ENCODE results near the gene TTC12.

Gene TTC12, protein sequence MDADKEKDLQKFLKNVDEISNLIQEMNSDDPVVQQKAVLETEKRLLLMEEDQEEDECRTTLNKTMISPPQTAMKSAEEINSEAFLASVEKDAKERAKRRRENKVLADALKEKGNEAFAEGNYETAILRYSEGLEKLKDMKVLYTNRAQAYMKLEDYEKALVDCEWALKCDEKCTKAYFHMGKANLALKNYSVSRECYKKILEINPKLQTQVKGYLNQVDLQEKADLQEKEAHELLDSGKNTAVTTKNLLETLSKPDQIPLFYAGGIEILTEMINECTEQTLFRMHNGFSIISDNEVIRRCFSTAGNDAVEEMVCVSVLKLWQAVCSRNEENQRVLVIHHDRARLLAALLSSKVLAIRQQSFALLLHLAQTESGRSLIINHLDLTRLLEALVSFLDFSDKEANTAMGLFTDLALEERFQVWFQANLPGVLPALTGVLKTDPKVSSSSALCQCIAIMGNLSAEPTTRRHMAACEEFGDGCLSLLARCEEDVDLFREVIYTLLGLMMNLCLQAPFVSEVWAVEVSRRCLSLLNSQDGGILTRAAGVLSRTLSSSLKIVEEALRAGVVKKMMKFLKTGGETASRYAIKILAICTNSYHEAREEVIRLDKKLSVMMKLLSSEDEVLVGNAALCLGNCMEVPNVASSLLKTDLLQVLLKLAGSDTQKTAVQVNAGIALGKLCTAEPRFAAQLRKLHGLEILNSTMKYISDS

DNA sequence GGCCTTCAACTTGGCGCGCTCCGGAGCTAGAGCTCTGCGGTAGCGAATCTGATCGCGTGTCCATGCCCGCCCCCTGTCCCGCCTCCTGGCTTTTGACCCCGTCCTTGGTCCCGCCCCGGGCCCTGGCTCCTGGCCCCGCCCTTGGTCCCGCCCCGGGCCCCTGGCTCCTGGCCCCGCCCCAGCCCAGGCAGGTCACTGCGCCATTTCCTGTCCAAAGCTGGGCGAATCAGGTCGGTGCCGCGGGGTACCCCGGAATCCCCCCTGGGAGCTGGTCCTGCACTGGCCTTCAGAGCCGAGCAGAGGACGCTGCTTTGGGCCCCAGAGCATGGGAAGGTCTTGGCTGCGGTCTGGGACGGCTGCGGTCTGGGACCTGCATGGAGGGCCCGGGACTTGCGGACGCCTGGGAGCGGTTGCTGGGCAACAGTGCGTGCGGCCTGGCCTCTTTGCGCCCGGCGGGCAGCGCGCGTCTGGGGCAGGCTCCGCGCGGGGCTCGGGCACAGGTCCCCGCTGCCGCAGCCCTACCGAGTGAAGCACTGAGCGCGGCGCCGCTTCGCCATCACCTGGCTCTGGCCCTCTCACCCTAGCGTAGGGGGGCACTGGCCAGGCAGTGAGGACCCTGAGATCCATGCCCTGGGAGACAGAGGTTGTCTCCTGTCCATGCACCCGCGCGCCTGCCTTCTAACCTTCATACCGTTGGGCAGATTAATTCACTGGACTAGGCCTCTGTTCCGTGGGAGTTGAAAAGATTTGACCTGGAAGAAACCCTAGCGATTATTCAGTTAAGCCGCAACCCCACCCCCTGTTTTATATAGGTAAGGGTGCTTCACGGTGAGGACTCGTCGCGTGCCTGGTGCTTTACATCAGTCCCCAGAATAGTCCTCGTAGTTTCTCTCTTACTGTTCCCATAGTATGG lies at the start of gene TTC12:
Gene TTC12 (plus strand): TSS at position 195 of the 913 bp plus-strand sequence. CDS start 1,675 bp downstream, outside the sequence.
- peak; percentile 36 for DNase-seq (ENCODE audit: low spot score)

DNA sequence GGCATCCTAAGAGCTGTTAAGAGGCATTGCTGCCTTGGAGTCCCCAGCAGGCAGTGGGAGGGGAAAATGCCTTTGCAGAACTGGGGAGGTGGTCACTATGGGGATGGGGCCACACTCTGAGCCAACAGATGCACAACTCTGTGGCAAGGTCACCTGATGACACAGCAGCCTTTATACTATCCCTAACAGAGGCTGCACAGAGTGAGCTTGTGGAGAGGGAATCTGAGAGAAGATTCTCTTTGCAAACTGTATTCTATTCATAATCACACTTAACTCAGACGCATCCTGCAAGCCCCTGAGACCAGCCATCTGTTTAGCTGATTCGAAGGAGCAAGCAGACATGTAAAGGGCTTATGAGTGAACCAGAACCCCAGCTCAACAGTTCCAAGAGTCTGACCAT lies 49.0 kb upstream of the TTC12 start:
- DNase-seq (ENCODE audit: low spot score): no peak

DNA sequence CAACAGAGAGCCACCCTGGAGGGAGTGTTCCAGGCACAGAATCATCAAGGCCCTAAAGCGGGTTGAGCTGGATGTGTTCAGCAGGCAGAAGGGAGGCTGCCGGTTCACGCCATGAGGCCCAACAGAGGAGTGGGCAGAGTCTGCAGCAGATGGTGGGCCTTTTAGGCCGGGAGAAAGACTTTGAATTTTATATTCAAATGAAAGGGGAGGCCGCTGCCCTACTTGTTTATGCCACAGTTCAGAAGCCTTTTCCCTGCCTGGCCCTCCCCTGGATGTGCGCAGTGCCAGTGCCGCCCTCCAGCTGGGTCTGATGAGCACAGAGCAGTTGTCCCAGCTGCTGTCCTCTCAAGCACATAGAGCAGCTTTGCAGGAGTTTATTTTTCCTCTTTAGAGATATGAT lies 46.9 kb upstream of the TTC12 start:
- DNase-seq (ENCODE audit: low spot score): no peak

DNA sequence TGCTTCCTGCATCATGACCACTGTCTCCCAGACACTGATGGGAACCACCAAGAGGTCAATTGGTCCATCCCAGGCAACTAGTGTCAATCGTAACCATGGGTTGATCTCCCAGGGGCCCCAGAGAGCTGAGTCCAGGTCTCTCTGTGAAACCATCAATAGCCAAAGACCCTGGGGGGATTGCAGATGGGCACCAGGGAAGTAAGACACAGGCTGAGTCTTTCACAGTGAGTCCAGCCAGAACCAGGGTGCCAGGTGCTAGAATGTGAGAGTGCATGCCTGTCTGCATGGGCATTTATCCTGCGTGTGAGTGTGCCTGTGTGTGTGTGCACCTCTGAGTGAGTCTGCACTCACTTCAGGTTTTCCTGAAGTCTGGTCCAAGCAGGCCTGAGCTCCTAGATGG lies 45.3 kb upstream of the TTC12 start:
- DNase-seq (ENCODE audit: low spot score): no peak

DNA sequence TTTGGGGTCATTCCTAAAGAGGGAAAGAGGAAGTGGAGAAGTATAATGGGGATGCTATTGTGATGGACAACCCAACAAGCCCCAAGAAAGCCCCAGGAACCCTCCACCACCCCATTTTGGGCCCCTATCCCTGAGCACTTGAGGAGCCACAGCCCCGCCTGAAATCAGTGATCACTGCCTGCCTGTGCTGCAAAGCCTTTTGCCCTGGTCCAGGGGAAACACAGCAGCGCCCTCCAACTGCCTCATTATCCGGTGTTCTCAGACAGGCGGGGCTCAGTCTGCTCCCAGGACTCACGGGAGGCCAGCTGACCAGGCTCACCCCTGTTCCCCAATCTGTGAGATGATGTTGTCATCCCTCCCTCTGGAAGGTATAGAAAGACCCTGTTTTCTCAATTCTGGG lies 44.7 kb upstream of the TTC12 start:
- no peak for DNase-seq (ENCODE audit: low spot score)

DNA sequence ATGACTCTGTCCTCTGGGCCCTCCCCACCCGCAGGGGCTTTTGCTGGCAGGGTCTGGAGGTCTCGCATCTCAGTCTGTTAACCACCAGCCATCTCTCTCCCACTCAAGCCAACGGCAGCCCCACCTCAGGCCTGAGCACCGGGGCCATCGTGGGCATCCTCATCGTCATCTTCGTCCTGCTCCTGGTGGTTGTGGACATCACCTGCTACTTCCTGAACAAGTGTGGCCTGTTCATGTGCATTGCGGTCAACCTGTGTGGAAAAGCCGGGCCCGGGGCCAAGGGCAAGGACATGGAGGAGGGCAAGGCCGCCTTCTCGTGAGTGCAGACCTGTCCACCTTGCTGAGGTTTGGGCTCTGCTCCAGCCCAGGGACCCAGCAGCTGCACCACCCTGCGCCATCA lies 44.3 kb upstream of the TTC12 start:
- DNase-seq (ENCODE audit: low spot score): no peak

DNA sequence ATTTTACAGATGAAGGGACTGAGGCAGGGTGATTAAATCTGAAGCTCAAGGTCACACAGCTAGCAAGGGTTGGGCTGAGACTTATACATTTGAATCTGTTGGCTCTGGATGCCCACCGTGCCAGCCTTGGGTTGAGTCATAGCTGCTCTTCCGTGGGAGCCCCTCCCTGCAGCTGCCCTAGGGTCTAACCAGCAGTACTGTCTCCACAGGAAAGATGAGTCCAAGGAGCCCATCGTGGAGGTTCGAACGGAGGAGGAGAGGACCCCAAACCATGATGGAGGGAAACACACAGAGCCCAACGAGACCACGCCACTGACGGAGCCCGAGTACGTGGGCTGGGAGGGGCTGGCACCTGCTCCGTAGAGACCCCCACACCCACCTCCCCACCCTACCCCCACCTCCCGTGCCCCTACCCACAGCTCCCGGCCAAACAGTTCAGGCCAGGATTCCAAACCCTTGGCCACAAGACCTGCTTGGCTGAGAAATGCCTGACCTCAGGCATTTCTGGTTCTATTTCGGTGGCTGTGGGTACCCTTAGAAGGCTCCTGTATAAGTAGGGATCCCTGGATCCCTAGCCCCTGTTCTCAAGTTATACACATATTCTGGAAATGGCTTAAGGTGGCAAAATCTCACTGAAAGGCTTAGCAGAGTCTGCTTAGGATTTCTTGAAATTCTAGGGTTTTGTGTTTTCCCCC lies 42.7 kb upstream of the TTC12 start:
- no peak for DNase-seq (ENCODE audit: low spot score)

DNA sequence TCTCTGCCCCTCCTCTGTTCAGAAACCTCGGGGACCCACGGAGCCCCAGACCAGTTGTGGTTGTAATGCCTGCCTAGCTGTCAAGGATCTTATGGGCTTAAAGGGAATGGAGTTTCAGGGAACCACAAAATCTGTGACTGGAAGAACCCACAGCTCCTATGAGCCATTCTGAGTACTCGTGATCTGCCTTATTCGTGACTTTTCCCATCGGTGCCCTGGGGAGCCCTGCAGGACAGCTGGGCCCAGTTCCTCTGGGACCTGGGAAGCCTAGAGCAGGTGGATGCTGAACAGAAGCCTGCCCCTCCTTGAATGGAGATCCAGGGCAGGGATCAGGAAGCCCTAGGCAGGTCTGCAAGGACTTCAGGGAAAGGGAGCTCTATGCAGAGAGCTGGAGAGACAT lies 42.1 kb upstream of the TTC12 start:
- no peak for DNase-seq (ENCODE audit: low spot score)

DNA sequence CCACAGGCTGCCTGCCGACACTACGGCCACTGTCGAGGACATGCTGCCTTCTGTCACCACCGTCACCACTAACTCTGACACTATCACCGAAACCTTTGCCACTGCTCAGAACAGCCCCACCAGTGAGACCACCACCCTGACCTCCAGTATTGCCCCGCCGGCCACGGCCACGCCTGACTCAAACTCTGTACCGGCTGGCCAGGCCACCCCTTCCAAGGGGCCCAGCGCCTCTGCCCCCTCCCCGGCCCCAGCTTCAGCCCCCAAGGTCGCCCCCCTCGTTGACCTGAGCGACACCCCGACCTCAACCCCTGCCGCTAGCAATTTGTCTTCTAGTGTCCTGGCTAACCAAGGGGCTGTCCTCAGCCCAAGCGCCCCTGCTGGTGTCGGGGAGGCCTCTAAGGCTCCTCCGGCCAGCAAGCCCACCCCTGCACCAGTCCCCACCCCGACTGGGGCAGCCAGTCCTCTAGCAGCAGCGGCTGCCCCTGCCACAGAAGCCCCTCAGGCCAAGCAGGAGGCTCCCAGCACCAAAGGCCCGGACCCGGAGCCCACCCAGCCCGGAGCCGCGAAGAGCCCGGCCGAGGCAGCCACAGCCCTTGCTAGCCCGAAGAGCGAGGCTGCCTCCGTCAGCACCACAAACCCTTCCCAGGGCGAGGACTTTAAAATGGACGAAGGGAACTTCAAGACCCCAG lies 41.3 kb upstream of the TTC12 start:
- DNase-seq (ENCODE audit: low spot score): no peak

DNA sequence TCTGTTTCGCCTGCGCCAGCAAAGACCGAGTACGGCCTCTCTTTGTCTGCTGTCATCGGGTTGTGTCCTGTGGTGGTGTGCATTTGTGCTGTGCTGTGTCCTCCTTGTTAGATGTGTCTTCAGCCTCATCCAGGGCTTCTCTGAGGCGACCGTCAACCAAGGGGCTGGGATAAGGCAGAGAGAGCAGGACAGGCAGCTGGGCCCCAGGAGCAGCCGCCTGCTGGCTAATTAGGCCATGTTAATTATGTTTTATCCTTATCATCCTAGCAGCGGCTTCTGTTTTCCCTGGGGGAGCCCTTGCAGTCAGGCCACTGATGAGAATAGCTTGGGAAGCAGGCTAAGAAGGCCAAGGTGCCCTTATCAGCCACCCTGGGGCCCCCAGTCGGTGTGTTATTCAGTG lies 40.7 kb upstream of the TTC12 start:
- no peak for DNase-seq (ENCODE audit: low spot score)

DNA sequence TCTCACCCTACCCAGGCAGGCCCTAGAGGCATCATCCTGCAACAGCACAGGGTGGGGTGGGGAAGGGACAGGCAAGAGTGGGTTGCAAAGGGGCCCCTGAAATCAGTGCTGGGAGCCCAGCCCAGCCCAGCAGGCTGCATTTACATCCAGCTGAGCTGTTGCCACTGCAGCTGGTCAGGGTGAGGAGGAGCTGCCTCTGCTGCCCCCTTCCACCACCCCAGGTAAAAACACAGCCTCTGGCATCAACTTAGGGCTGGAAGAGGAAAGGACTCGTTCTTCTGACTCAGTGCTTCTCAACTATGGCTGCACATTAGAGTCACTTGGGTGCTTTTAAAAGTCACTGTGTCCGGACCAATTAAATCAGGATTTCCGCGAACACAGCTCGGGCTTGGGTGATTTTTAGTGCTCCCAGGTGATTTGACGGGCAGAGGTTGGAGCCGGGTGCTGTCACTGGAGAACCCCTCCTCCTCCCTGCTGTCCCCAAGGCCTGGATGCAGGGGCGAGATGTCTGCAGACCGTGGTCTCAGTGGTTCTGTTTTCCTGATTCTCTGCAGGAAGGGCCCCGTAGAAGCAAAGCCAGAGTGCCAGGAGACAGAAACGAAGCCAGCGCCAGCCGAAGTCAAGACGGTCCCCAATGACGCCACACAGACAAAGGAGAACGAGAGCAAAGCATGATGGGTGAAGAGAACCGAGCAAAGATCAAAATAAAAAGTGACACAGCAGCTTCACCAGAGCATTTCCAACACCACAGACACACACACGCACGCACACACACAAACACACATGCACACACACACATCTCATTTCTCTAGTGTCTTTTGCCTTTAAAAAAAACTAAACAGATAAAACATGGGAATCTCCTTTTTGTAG lies 39.4 kb upstream of the TTC12 start:
- no peak for DNase-seq (ENCODE audit: low spot score)

DNA sequence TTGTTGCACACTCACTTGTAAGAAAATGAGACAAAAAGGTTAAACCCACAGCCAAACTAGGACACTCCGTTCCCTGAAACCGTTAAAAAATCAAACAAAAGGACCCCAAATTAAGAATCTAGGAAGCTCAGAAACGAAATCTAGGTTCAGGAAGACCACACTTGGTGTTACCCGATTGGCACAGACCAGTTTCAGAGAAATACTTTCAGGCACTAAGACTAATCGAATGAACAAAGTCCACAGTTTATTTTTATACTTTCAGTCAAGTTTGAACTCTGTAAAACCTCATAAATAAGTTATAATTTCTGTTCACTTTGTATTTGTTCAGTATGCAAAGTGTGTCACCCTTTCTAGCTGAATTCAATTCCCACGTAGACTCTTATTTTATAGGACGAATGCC lies 38.8 kb upstream of the TTC12 start:
- DNase-seq (ENCODE audit: low spot score): no peak

DNA sequence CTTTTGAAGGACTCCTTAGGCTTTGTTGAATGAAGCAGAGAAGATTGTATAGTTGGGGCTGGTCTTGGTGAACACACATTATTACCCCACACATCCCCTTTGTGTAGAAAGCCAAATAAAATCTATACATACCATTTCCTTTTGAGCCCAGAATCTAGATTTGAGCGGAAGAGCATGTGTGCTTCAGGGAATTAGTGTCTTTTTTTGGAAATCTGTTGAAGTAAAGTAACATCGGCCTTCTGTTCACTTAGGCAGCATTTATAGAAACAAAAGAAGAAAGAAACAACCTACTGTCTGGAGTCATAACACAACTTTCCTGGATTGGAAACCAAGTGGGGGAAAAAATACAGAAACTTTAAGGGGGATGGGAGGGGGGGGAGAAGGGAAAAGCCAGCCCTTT lies 37.9 kb upstream of the TTC12 start:
- no peak for DNase-seq (ENCODE audit: low spot score)

DNA sequence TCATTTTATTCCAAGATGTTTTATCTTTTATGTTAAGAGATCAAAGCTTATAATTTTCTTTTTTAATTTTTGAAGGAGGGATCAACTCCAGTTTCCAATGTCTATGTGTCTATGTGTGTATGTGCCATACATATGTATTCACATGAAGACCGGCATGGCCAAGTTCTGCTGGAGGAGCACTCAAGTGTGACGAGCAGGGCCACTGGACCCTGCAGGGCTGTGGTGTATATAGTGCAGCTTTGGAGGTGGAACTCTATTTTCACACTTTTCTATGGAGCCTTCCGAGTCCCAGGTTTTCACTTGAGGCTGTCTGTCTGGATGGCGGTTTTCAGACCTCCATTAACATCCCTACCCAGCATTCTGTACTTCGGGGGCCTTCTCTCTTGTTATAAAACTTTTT lies 36.5 kb upstream of the TTC12 start:
- no peak for DNase-seq (ENCODE audit: low spot score)

DNA sequence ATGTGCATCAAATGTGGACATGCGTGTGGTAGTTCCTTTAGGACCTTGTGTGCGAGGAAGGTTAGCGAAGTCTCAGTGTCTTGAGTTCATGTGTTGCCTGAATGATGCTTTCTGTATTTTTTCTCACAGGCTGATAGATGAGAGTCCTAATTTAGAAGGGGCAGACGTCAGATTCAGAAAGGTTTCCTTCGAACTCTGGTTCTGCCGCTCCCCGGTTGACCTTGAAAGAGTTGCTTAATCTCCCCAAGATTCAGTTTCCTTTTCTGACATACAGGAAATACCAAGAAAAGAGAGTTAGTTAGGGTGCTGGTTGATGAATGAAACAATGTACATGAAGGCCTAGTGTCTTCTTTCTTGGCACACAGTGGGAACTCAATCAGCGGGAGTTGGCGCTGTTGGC lies 35.9 kb upstream of the TTC12 start:
- DNase-seq (ENCODE audit: low spot score): no peak

DNA sequence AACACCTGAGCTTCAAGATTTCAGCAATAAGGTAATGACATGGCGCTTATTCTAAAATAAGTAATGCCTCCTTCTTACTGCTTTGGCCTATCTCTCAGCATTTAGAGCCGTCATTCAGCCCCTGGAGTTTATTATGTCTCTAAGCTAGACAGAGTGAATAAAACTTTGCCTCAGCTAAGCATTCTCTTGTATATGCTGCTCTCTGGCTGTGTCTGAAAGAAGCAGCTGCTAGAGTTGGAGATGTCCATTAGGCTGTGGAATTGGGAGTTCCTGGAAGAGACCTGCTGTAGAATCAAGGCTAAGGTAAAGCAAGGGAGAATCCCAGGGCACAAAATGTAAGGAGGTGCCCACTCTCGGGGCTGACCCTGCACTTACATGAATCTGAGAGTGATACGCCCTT lies 35.5 kb upstream of the TTC12 start:
- DNase-seq (ENCODE audit: low spot score): no peak

DNA sequence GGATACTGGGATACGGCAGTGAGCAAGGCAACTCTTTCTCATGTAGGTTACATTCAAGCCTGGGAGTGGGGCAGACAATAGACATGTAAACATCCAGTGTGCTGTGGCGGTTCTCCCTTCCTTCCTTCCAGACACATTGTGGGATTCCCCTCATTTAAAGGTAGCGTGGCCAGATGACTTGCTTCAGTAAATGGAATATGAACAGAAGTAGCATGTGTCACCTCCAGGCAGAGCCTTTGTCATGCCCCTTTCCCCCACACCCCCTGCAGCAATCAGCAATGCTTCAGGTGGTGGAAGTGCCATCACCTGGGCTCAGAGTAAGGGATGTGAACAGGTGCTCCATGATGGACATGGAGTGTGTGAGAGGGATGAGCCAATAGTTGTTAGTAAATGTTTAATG lies 34.8 kb upstream of the TTC12 start:
- DNase-seq (ENCODE audit: low spot score): no peak

DNA sequence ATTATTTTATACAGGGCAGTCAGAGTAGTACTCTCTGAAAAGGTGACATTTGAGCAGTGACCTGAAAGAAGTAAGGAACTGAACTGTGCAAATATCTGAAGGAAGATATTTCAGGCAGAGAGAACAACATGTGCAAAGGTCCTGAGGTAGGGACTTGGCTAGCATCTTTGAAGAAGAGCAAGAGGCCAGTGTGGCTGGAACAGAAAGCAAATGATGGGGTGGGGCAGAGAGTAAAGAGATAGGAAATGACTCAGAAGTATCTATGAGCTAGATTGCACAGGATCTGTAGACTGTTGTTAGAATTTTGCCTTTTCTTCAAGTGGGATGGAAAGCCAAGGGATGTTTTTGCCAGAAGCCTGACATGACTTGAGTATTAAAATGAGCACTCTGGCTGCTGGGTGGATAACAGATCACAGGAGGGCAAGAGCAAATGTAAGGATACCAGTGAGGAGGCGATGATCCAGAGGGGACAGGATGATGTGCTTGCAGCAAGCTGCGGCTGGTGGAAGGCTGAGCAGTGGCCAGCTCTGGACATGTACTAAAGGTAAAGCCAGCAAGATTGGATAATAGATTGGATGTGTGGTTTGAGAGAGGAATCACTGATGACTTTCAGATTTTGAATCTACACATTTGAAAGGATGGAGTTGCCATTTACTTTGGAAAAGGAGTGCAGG lies 33.2 kb upstream of the TTC12 start:
- no peak for DNase-seq (ENCODE audit: low spot score)

DNA sequence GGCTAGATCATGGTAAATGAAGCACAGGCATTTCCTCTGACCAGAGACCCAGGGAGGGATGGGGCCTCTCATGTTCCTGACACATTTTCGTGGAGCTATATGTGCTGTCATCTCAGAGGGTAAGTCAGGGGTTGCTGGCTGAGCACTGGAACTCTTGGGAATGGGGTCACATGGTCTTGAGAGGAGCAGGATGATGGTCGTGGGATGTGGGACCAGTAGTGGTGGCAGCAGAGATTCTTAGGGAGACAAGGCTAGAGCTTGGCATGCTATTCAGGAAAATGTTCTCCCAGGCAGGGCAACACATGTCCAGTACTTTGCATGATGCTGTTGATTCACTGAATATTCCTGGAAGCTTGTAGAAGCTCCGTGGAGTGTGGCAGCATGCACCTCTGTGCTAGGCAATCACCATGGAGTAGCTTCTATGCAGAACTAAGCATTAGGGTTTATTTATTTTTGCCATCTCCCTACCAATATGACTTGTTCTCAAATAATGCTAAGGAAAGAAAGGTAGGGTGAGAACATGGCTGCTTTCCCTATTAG lies 31.4 kb upstream of the TTC12 start:
- DNase-seq (ENCODE audit: low spot score): no peak

DNA sequence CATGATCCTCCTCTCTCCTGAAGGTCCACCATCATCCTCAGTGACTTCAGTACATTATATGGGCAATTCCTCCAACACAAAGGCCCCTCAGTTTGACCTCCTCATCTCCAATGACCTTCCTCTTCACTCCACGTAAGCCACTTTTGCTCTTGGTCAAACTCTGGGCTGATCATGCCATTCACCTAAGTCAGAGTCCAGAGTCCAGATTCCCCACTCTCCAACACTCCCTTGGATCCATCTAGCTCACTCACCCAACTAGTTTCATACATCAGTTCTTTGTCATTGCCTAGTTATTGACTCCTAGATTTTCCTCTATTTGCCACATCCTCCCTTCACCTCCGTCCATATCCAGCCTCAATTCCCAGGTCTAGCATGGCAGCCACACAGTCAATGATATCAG lies 30.5 kb upstream of the TTC12 start:
- DNase-seq (ENCODE audit: low spot score): no peak
